K562 (cell line): ENCODE results near the gene CLEC10A. TPM values are rescaled to one million over a fixed set of nuclear protein-coding genes. Genes with fewer than 3 reads are reported as not detected.

Experiments
- ADNP ChIP-seq: fragments of 200-800 bp; sonication (Bioruptor generic); IDR thresholded peaks from 2 replicates; pipeline ENCODE4 v1.6.1; 2016; ENCODE audit warnings: missing genetic modification characterization, missing compliant biosample characterization
- CBFA2T3 ChIP-seq: fragments of 450-650 bp; IDR thresholded peaks from 2 replicates; pipeline ENCODE4 v1.6.1; 2017
- DPF2 ChIP-seq: fragments of 450-650 bp; IDR thresholded peaks from 2 replicates; pipeline ENCODE4 v1.6.1; 2016
- FOXJ2 ChIP-seq: fragments of 200-800 bp; sonication (Bioruptor generic); IDR thresholded peaks from 2 replicates; pipeline ENCODE4 v1.6.1; 2016; ENCODE audit warnings: missing genetic modification characterization, missing compliant biosample characterization
- GATAD2B ChIP-seq: fragments of 450-650 bp; IDR thresholded peaks from 2 replicates; pipeline ENCODE4 v1.6.1; 2017; ENCODE audit warnings: mild to moderate bottlenecking, borderline replicate concordance
- MAZ ChIP-seq, 2 experiments: fragments of 450-650 bp in 1 of 2; sonication (generic) in 1 of 2; formaldehyde crosslinking; IDR thresholded peaks in 1 of 2; conservative IDR thresholded peaks in 1 of 2; 2 replicates each; pipeline versions ENCODE4 v1.4.0 to v1.5.0; 2020; ENCODE audit warnings: mild to moderate bottlenecking in 1 of 2, missing genetic modification reagents in 1 of 2
- PML ChIP-seq: IDR thresholded peaks from 2 replicates; pipeline ENCODE4 v1.6.1; 2012; ENCODE audit warnings: low read length, inconsistent platforms
- PRPF4 ChIP-seq: fragments of 200-400 bp; formaldehyde crosslinking; IDR thresholded peaks from one replicate; pipeline ENCODE4 v1.6.1; 2017; ENCODE audit warnings: low read length, low read depth, mild to moderate bottlenecking; ENCODE audit not compliant: insufficient read depth, poor library complexity, severe bottlenecking
- TAL1 ChIP-seq: fragments of 450-650 bp; IDR thresholded peaks from 2 replicates; pipeline ENCODE4 v1.6.1; 2016; ENCODE audit warnings: mild to moderate bottlenecking
- TEAD2 ChIP-seq: fragments of 450-650 bp; IDR thresholded peaks from 2 replicates; pipeline ENCODE4 v1.6.1; 2016; ENCODE audit warnings: missing genetic modification characterization, control low read depth, missing compliant biosample characterization
- ZNF165 ChIP-seq: fragments of 250-450 bp; sonication (Bioruptor Pico); IDR thresholded peaks from 2 replicates; pipeline ENCODE4 v1.4.0; 2020; ENCODE audit warnings: borderline replicate concordance
- ZNF274 ChIP-seq: IDR thresholded peaks from 2 replicates; pipeline ENCODE4 v1.6.1; 2011; ENCODE audit warnings: low read depth, mild to moderate bottlenecking, low read length, moderate library complexity, borderline replicate concordance
- ZNF57 ChIP-seq: fragments of 450-650 bp; formaldehyde crosslinking; IDR thresholded peaks from 2 replicates; pipeline ENCODE4 v1.4.0; 2020; ENCODE audit warnings: mild to moderate bottlenecking, moderate library complexity
- ZNF830 ChIP-seq: fragments of 250-450 bp; sonication (Bioruptor Pico); IDR thresholded peaks from 2 replicates; pipeline ENCODE4 v1.5.0; 2021; ENCODE audit warnings: mild to moderate bottlenecking
- polyA plus RNA-seq, 8 experiments: library from polyadenylated mRNA; depleted of rRNA in 4 of 8; stranded (reverse) in 5 of 8; unstranded in 3 of 8; fragments of >200 nt; fragmentation: Nextera tagmentation in 2 of 8; fragmentation: Illumina TruSeq in 1 of 8; extraction: Ambion mirVana in 2 of 8; extraction: Trizol in 1 of 8; gene quantifications; 2 replicates each; pipeline versions ENCODE4 v1.2.1 to v1.2.3, GENCODE V29; 2011 to 2014; ENCODE audit warnings: inconsistent platforms in 1 of 8, missing spikeins in 1 of 8
- total RNA-seq, 7 experiments: library from RNA; depleted of rRNA in 6 of 7; stranded (reverse); fragments of >200 nt in 6 of 7; fragmentation: Illumina TruSeq in 2 of 7; extraction: Trizol in 2 of 7; gene quantifications; 2 replicates each; pipeline versions ENCODE4 v1.2.1 to v1.2.3, GENCODE V29; 2011 to 2021; ENCODE audit warnings: low replicate concordance in 1 of 7
- TF ChIP-seq, protein P1 (sequence below): fragments of 250-450 bp; sonication (Bioruptor Pico); IDR thresholded peaks from 2 replicates; pipeline ENCODE4 v1.8.0; 2021; ENCODE audit warnings: moderate library complexity, mild to moderate bottlenecking, inconsistent platforms
- TF ChIP-seq, protein P2 (sequence below), 2 experiments: fragments of 450-650 bp; IDR thresholded peaks; 2 replicates each; pipeline ENCODE4 v1.6.1; 2018; ENCODE audit warnings: mild to moderate bottlenecking in 2 of 2, low read depth in 1 of 2; ENCODE audit not compliant: partially characterized antibody in 2 of 2
- TF ChIP-seq, protein P3 (sequence below): fragments of 250-450 bp; sonication (Bioruptor Pico); IDR thresholded peaks from 2 replicates; pipeline ENCODE4 v1.8.0; 2021; ENCODE audit warnings: borderline replicate concordance, mild to moderate bottlenecking, moderate library complexity; ENCODE audit not compliant: poor library complexity, severe bottlenecking
- TF ChIP-seq, protein P4 (sequence below), 2 experiments: fragments of 450-650 bp in 1 of 2; sonication (generic) in 1 of 2; formaldehyde crosslinking in 1 of 2; IDR thresholded peaks in 1 of 2; conservative IDR thresholded peaks in 1 of 2; 2 replicates each; pipeline versions ENCODE4 v1.6.1 to v1.8.1; 2016 to 2023; ENCODE audit warnings: mild to moderate bottlenecking in 2 of 2, moderate library complexity in 2 of 2, inconsistent platforms in 1 of 2, missing genetic modification reagents in 1 of 2
- TF ChIP-seq, protein P5 (sequence below): sonication (generic); formaldehyde crosslinking; IDR thresholded peaks from 2 replicates; pipeline ENCODE4 v1.8.0; 2023; ENCODE audit warnings: mild to moderate bottlenecking, missing genetic modification reagents

The CLEC10A gene
- total and polyA plus RNA-seq, 9 of the 15 experiments (the other 6 are each of a cell fraction or from before 2014, with no cell fraction given), result 0.04 to 0.11 (median 0.05) TPM; not detected in 6

DNA sequence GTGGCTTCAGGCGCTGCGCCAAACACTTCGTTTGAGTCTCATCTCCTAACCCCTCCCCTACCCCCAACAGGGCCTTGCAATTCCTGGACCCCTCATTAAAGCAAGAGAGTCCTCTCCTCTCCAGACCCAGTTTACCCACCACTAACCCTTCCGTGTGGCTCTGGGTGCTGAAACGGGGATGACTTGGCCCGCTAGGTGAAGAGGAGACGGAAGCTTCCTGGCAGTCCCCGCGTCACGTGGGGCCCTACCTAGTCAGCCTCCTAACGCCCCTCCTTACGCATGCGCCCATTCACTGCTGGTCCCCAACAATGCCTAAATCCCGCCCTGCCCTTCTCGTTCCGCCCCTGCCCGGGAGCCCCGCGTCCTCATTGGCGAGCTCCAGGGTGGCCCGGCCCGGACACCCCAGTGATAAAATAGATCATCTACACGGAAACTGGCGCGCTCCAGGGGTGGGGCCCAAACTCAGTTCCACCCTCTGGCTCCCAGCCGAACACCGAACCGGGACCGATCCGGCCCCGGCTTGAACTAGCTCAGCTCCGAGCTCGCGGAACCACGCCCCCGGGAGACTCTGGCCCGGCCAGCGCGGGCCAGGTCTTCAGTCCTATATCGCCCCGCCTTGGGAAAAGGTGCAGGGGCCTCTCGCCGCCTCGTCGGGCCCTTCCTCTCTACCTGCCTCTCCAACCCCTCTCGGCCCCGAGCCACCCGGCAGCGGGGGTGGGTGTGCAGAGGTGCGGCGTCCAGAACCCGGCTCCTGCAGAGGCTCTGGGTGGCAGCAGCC lies 44.3 kb downstream of the CLEC10A start, which contains the start of gene SLC16A13 (continued):
- TF ChIP-seq, protein P1, sequence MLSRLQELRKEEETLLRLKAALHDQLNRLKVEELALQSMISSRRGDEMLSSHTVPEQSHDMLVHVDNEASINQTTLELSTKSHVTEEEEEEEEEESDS, result no peak
- no peak for TF ChIP-seq PRPF4
- TF ChIP-seq MAZ (CRISPR knock-in tag; conservative IDR thresholded peaks at IDR 0.05 in 1 of 2, IDR thresholded peaks at IDR 0.05 in 1 of 2), result peak in 1 of 2 experiments; percentile 28; a peak in 1 of 4 replicates
- TF ChIP-seq, protein P2, sequence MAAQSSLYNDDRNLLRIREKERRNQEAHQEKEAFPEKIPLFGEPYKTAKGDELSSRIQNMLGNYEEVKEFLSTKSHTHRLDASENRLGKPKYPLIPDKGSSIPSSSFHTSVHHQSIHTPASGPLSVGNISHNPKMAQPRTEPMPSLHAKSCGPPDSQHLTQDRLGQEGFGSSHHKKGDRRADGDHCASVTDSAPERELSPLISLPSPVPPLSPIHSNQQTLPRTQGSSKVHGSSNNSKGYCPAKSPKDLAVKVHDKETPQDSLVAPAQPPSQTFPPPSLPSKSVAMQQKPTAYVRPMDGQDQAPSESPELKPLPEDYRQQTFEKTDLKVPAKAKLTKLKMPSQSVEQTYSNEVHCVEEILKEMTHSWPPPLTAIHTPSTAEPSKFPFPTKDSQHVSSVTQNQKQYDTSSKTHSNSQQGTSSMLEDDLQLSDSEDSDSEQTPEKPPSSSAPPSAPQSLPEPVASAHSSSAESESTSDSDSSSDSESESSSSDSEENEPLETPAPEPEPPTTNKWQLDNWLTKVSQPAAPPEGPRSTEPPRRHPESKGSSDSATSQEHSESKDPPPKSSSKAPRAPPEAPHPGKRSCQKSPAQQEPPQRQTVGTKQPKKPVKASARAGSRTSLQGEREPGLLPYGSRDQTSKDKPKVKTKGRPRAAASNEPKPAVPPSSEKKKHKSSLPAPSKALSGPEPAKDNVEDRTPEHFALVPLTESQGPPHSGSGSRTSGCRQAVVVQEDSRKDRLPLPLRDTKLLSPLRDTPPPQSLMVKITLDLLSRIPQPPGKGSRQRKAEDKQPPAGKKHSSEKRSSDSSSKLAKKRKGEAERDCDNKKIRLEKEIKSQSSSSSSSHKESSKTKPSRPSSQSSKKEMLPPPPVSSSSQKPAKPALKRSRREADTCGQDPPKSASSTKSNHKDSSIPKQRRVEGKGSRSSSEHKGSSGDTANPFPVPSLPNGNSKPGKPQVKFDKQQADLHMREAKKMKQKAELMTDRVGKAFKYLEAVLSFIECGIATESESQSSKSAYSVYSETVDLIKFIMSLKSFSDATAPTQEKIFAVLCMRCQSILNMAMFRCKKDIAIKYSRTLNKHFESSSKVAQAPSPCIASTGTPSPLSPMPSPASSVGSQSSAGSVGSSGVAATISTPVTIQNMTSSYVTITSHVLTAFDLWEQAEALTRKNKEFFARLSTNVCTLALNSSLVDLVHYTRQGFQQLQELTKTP (IDR thresholded peaks at IDR 0.05; ENCODE audit: low read depth in 1 of 2, partially characterized antibody in 2 of 2), result peak in 1 of 2 experiments; percentile 47
- TF ChIP-seq, protein P3, sequence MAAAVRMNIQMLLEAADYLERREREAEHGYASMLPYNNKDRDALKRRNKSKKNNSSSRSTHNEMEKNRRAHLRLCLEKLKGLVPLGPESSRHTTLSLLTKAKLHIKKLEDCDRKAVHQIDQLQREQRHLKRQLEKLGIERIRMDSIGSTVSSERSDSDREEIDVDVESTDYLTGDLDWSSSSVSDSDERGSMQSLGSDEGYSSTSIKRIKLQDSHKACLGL, result no peak
- TF ChIP-seq TAL1, result no peak
- no peak for TF ChIP-seq ZNF165 (CRISPR knock-in tag)
- TF ChIP-seq DPF2, result no peak
- no peak for TF ChIP-seq FOXJ2
- TF ChIP-seq ZNF57 (CRISPR knock-in tag), result no peak
- TF ChIP-seq, protein P4, sequence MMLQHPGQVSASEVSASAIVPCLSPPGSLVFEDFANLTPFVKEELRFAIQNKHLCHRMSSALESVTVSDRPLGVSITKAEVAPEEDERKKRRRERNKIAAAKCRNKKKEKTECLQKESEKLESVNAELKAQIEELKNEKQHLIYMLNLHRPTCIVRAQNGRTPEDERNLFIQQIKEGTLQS (IDR thresholded peaks at IDR 0.05), result peak; percentile 40; the same call in 1 of the 2 replicates
- TF ChIP-seq, protein P4 (CRISPR knock-in tag; conservative IDR thresholded peaks at IDR 0.05), result no peak
- TF ChIP-seq, protein P5, sequence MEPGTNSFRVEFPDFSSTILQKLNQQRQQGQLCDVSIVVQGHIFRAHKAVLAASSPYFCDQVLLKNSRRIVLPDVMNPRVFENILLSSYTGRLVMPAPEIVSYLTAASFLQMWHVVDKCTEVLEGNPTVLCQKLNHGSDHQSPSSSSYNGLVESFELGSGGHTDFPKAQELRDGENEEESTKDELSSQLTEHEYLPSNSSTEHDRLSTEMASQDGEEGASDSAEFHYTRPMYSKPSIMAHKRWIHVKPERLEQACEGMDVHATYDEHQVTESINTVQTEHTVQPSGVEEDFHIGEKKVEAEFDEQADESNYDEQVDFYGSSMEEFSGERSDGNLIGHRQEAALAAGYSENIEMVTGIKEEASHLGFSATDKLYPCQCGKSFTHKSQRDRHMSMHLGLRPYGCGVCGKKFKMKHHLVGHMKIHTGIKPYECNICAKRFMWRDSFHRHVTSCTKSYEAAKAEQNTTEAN, result no peak
- TF ChIP-seq ZNF274, result no peak
- TF ChIP-seq GATAD2B, result no peak
- no peak for TF ChIP-seq ADNP (tag)
- TF ChIP-seq PML, result peak; percentile 79; the same call in 1 of the 2 replicates
- no peak for TF ChIP-seq ZNF830
- no peak for TF ChIP-seq TEAD2
- TF ChIP-seq CBFA2T3, result no peak
